K562 (cell line): ENCODE measurements around the gene WDR90. TPM values are rescaled to one million over a fixed set of nuclear protein-coding genes. Genes with fewer than 3 reads are reported as not detected.

ENCODE experiments used
- BDP1 ChIP-seq: IDR thresholded peaks from 3 replicates; pipeline ENCODE4 v1.6.1; 2011; ENCODE audit not compliant: insufficient read length, insufficient read depth
- CLOCK ChIP-seq: fragments of 250-450 bp; sonication (Bioruptor Pico); IDR thresholded peaks from 2 replicates; pipeline ENCODE4 v1.4.0; 2020; ENCODE audit warnings: mild to moderate bottlenecking, moderate library complexity, borderline replicate concordance
- E2F6 ChIP-seq, 2 experiments: IDR thresholded peaks; 2 replicates each; pipeline ENCODE4 v1.6.1; 2011; ENCODE audit warnings: borderline replicate concordance in 1 of 2, control low read depth in 1 of 2, low read depth in 1 of 2, low read length in 1 of 2, mild to moderate bottlenecking in 1 of 2, mixed read lengths in 1 of 2, moderate library complexity in 1 of 2; ENCODE audit not compliant: insufficient read depth in 1 of 2, insufficient read length in 1 of 2, poor library complexity in 1 of 2, severe bottlenecking in 1 of 2; ENCODE audit errors: extremely low read depth in 1 of 2
- ELF4 ChIP-seq: fragments of 450-650 bp; formaldehyde crosslinking; IDR thresholded peaks from 2 replicates; pipeline ENCODE4 v1.4.0; 2022; ENCODE audit warnings: missing genetic modification characterization
- ESRRA ChIP-seq: fragments of 450-650 bp; IDR thresholded peaks from 2 replicates; pipeline ENCODE4 v1.6.1; 2014; ENCODE audit warnings: low read depth, mild to moderate bottlenecking, moderate library complexity, borderline replicate concordance
- ETV6 ChIP-seq, 3 experiments: fragments of 150-350 bp in 1 of 3; sonication (generic) in 1 of 3; formaldehyde crosslinking in 1 of 3; IDR thresholded peaks; 2 replicates each; pipeline versions ENCODE4 v1.6.1 to v1.8.0; 2014 to 2022; ENCODE audit warnings: borderline replicate concordance in 2 of 3, low read depth in 2 of 3, antibody characterized with exemption in 1 of 3, low read length in 1 of 3, mild to moderate bottlenecking in 1 of 3, missing genetic modification reagents in 1 of 3
- FOXM1 ChIP-seq, 2 experiments: fragments of 450-650 bp in 1 of 2; sonication (generic) in 1 of 2; formaldehyde crosslinking in 1 of 2; IDR thresholded peaks; 2 replicates each; pipeline versions ENCODE4 v1.6.1 to v1.9.0; 2017 to 2022; ENCODE audit warnings: low read depth in 2 of 2, mild to moderate bottlenecking in 2 of 2, missing genetic modification reagents in 1 of 2, moderate library complexity in 1 of 2
- HMBOX1 ChIP-seq: sonication (generic); IDR thresholded peaks from 2 replicates; pipeline ENCODE4 v1.6.1; 2016
- MAZ ChIP-seq, 2 experiments: fragments of 450-650 bp in 1 of 2; sonication (generic) in 1 of 2; formaldehyde crosslinking; IDR thresholded peaks in 1 of 2; conservative IDR thresholded peaks in 1 of 2; 2 replicates each; pipeline versions ENCODE4 v1.4.0 to v1.5.0; 2020; ENCODE audit warnings: mild to moderate bottlenecking in 1 of 2, missing genetic modification reagents in 1 of 2
- PHB2 ChIP-seq: fragments of 450-650 bp; IDR thresholded peaks from 2 replicates; pipeline ENCODE4 v1.6.1; 2017; ENCODE audit warnings: low read depth
- PHF8 ChIP-seq: fragments of 200-600 bp; sonication (generic); IDR thresholded peaks from 2 replicates; pipeline ENCODE4 v1.6.1; 2012; ENCODE audit warnings: mixed run types, mild to moderate bottlenecking, inconsistent platforms, low read length, moderate library complexity, borderline replicate concordance
- SAFB ChIP-seq: fragments of 200-400 bp; formaldehyde crosslinking; IDR thresholded peaks from 2 replicates; pipeline ENCODE4 v1.6.1; 2017; ENCODE audit warnings: low read depth, low read length, borderline replicate concordance
- TFAM ChIP-seq: fragments of 250-450 bp; sonication (Bioruptor Pico); conservative IDR thresholded peaks from 2 replicates; pipeline ENCODE4 v1.5.0; 2021; ENCODE audit warnings: mild to moderate bottlenecking, moderate library complexity
- ZC3H4 ChIP-seq: sonication (generic); formaldehyde crosslinking; IDR thresholded peaks from 2 replicates; pipeline ENCODE4 v1.9.0; 2021; ENCODE audit warnings: missing genetic modification reagents, borderline replicate concordance
- ZNF395 ChIP-seq: fragments of 200-800 bp; sonication (Bioruptor generic); IDR thresholded peaks from 2 replicates; pipeline ENCODE4 v1.6.1; 2017; ENCODE audit warnings: missing genetic modification characterization, missing compliant biosample characterization
- ZNF511 ChIP-seq: sonication (generic); formaldehyde crosslinking; IDR thresholded peaks from 2 replicates; pipeline ENCODE4 v1.8.0; 2022; ENCODE audit warnings: mild to moderate bottlenecking, missing genetic modification reagents
- polyA plus RNA-seq, 8 experiments: library from polyadenylated mRNA; depleted of rRNA in 4 of 8; stranded (reverse) in 5 of 8; unstranded in 3 of 8; fragments of >200 nt; fragmentation: Nextera tagmentation in 2 of 8; fragmentation: Illumina TruSeq in 1 of 8; extraction: Ambion mirVana in 2 of 8; extraction: Trizol in 1 of 8; gene quantifications; 2 replicates each; pipeline versions ENCODE4 v1.2.1 to v1.2.3, GENCODE V29; 2011 to 2014; ENCODE audit warnings: inconsistent platforms in 1 of 8, missing spikeins in 1 of 8
- total RNA-seq, 7 experiments: library from RNA; depleted of rRNA in 6 of 7; stranded (reverse); fragments of >200 nt in 6 of 7; fragmentation: Illumina TruSeq in 2 of 7; extraction: Trizol in 2 of 7; gene quantifications; 2 replicates each; pipeline versions ENCODE4 v1.2.1 to v1.2.3, GENCODE V29; 2011 to 2021; ENCODE audit warnings: low replicate concordance in 1 of 7

WDR90 gene
- total and polyA plus RNA-seq, 9 of the 15 experiments (the other 6 are each of a cell fraction or from before 2014, with no cell fraction given): 0.44 to 12.6 (median 3.3) TPM

- TF ChIP-seq ZC3H4 (CRISPR knock-in tag) (peak; percentile 18; the same call in 1 of the 2 replicates), BDP1 (no peak), FOXM1 (IDR thresholded peaks at IDR 0.05; ENCODE audit: low read depth) (no peak), FOXM1 (CRISPR knock-in tag; IDR thresholded peaks at IDR 0.05; ENCODE audit: low read depth) (peak; percentile 74; the same call in 1 of the 2 replicates), ETV6 (IDR thresholded peaks at IDR 0.05; ENCODE audit: borderline replicate concordance in 1 of 2, low read depth in 2 of 2, low read length in 1 of 2) (peak in 1 of 2 experiments; percentile 51; a peak in 1 of 4 replicates), ETV6 (CRISPR knock-in tag; IDR thresholded peaks at IDR 0.05; ENCODE audit: borderline replicate concordance) (no peak; the same call in 1 of the 2 replicates), CLOCK (CRISPR knock-in tag) (no peak), E2F6 (IDR thresholded peaks at IDR 0.05; ENCODE audit: borderline replicate concordance in 1 of 2, extremely low read depth in 1 of 2, insufficient read depth in 1 of 2, insufficient read length in 1 of 2, low read depth in 1 of 2, low read length in 1 of 2, poor library complexity in 1 of 2, severe bottlenecking in 1 of 2) (peak; percentile 80 to 82), HMBOX1 (no peak), ELF4 (no peak), PHF8 (peak; percentile 34; the same call in 1 of the 2 replicates), ZNF395 (peak; percentile 59; the same call in 1 of the 2 replicates), TFAM (CRISPR knock-in tag) (no peak), SAFB (0 out of 2 replicates have a peak, but pooled peaks have one; percentile 36), PHB2 (no peak), MAZ (CRISPR knock-in tag; conservative IDR thresholded peaks at IDR 0.05 in 1 of 2, IDR thresholded peaks at IDR 0.05 in 1 of 2) (no peak; a peak in 2 of 4 replicates), ZNF511 (CRISPR knock-in tag) (peak; percentile 21; the same call in 1 of the 2 replicates), ESRRA (peak; percentile 98)
Observed at GRCh38 chr16:642189-643049, 6.7 kb upstream of the WDR90 start (continued).
